ENCODE measurements around the gene COL4A2.
"Not testable (repeated sequence)": the region's sequence is repeated elsewhere in the genome, so short reads cannot be mapped to it uniquely, and the experiment has no call there.

The COL4A2 gene

DNA sequence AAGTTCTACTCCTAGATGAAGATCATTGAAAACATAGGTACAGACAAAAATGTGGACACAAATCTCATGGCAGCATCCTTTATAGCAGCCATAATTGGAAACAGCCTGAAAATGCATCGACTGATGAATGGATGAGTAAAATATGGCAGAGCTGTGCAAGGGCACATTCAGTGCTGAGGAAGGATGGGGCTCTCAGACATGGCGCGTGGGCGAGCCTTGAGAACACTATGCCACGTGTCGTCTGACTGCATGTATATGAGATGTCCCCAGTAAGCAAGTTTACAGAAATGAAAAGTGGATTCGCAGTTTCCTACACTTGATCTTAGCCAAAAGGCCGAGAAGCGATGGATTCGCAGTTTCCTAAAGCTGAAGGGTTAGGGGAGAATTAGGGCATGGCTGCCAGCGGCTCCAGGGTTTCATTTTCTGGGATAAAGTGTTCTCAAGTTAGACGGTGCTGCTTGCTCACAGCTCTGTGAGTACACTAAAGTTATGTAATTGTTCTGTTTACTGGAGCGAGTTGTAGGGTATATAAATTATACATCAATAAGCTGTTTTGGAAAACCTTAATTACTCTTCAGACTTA is 176.4 kb downstream of the COL4A2 start:
- no peak for DNase-seq

DNA sequence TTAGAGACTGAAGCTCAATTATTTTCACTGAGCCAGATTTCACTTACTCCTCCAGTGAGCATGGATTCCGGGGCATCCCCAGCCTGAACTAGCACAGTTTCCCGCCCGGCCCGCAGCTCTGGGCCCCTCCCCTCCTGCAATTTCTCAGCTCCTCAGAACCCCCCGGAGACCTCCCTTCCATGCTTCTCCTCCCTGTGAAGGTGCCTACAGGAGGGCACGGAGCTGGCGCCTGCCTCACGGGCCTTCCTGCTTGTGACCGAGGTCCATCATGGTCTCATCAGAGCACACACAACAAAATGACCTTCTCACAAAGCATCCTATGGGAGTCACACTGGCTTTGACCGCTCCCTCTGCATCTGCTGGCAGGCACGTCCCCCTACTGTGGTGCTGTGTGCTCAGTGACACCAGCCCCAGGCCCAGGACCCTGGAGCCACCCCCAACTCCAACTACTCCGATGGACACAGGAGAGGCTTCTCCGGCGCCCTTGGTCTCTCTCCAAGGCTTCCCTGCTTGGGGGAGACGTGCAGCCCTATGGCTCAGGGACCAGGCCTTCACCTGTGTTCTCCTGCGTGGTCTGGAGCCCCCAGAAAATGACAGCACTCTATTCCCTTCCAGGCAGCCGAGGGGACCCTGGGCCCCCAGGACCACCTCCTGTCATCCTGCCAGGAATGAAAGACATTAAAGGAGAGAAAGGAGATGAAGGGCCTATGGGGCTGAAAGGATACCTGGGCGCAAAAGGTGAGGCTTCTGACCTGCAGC is 177.4 kb downstream of the COL4A2 start:
- DNase-seq = no peak

GRCh38 chr13:110485604-110486003 is 178.5 kb downstream of the COL4A2 start:
- DNase-seq = no peak

- DNase-seq = no peak
Observed at GRCh38 chr13:110486061-110486715, 179.1 kb downstream of the COL4A2 start.

- DNase-seq = not testable (repeated sequence)
Observed at GRCh38 chr13:110486880-110487279, 179.8 kb downstream of the COL4A2 start.

- no peak for DNase-seq
Observed at GRCh38 chr13:110490009-110490770, 183.1 kb downstream of the COL4A2 start.

- DNase-seq = no peak
Observed at GRCh38 chr13:110491869-110492678, 185.0 kb downstream of the COL4A2 start.

GRCh38 chr13:110492679-110493593 is 185.9 kb downstream of the COL4A2 start:
- DNase-seq = no peak

- DNase-seq = no peak
Observed at GRCh38 chr13:110493613-110494012, 186.5 kb downstream of the COL4A2 start.

DNA sequence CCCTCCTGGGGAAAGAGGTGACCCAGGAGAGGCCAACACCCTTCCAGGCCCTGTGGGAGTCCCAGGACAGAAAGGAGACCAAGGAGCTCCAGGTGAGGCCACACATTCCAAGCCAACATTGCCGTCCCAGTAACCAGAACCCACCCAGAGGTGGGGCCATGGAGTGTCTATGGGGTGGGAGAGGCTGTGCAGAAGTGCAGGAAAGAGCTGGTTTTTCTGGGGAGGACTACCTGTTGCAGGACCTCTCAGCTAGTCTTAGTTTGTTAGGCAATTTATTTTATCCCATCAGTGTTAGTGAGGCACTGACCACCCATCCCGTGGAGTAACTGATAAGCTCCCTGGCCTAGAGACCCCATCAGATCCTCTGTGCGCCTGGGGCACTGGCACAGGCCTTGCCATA is 188.3 kb downstream of the COL4A2 start:
- DNase-seq = no peak

DNA sequence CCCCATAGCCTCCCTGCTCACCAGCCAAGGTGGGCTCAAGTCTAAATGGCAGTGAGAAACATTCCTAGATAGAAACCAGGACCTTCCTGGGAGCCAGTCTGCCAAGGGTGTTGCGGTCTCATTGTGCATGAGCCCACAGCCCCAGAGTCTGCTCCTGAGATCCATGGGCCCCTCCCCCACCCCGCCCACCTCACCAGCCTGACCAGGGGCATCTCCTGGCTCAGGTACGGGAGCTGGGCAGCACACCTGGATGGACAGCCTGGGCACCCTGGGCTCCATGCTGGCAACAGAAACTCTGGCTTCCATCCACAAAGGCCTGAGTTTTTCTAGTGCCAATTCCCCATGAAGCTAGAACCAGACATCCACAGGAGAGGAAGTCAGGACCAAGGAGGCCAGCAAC is 188.8 kb downstream of the COL4A2 start:
- no peak for DNase-seq

GRCh38 chr13:110496281-110496680 is 189.2 kb downstream of the COL4A2 start:
- DNase-seq = no peak

DNA sequence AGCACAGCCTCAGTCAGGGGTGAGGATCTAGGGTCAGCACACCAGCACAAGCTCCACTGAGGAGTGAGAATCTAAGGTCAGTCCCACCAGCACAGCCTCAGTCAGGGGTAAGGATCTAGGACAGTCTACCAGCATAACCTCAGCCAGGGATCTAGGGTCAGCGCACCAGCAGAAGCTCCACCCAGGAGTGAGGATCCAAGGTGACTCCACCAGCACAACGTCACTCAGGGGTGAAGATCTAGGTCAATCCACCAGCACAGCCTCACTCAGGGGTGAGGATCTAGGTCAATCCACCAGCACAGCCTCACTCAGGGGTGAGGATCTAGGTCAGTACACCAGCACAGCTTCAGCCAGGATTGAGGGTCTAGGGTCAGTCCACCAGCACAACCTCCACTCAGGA is 189.9 kb downstream of the COL4A2 start:
- no peak for DNase-seq

DNA sequence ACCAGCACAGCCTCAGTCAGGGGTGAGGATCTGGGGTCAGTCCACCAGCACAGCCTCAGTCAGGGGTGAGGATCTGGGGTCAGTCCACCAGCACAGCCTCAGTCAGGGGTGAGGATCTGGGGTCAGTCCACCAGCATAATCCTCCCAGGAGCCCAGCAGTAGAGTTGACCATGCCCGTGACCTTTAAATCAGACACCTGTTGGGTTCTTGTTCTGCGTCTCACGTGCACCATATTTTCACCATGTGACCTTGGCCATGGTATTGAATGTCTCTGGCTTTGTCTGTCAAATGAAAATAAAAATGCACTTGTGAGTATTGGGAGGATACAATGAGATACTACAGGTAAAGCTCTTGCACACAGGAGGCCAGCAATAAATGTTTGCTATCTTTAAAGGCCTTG is 190.8 kb downstream of the COL4A2 start:
- DNase-seq = not testable (repeated sequence)

DNA sequence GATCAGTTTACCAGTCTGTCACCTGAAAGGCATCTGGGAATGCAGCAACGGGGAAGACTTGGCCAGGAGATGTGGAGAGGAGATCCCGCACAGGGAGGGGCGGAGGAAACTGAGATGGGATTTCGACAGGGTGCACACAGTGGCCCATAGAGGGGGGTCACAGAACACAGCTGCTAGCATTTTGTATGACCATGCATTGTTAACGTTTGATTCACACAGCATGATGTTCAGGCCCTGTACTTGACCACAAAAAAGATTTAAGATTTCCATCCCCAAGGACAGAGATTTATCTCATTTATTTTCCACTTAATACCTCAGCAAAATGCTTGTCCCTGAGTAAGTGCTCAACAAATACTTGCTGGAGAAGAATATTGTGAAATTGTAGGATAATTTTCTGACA is 191.2 kb downstream of the COL4A2 start:
- DNase-seq = no peak

GRCh38 chr13:110498765-110499164 is 191.7 kb downstream of the COL4A2 start:
- no peak for DNase-seq

DNA sequence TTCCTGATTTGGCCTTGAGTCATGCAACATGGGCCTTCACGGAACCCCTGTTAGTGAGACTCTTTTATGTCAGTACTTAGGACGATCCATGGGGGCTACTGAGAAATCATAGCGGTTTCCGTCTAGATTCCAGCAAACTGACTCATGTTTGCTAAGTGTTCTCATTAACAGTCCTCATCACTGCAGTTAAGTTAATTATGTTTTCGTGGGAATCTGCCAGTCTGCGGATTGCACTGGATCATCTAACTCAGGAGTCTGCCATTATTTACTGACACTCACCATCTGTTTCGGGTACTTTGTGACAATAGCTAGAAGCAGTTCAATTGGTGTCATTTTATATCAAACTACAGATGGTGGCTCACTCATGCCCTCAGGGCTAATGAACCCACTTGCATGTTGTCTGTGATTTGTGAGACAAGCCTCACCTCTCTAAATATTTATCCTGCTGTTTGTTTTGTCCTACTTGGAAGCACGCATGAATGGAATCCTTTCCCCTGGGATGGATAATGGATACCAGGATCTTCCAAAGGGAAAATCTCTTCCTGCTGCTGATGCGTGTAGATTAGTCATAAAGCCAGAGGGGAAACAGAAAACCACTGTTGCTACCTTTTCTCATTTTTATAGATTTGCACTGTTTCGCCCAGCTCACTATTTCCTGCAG is 192.7 kb downstream of the COL4A2 start:
- no peak for DNase-seq

- no peak for DNase-seq
Observed at GRCh38 chr13:110500341-110500740, 193.3 kb downstream of the COL4A2 start.

DNA sequence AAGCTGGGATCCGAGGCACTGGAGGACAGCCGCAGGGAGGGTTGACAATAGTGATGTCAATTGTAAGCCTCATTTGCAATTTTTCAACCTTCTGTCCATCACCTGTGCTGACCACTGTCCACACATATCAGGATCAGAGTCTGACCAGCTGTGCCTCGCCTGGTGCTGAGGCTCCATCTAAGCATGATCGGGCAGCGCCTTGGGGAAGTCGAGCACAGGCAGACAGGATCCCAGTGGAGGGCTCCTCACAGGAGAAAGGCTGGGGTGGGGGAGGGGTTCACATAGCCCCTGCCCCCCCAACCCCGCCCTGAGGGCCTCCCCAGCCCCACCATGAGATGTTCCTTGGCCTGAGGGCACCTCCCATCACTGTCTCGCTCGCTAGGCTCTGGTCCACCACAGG is 194.1 kb downstream of the COL4A2 start:
- DNase-seq = no peak

GRCh38 chr13:110503037-110503901 is 196.2 kb downstream of the COL4A2 start:
- DNase-seq = no peak
